Hepatocyte (in vitro differentiated cells): ENCODE results near the gene ARHGEF10L.

Source experiments
- CTCF ChIP-seq: fragments of 200-600 bp; sonication (generic); IDR thresholded peaks from 2 replicates; pipeline ENCODE4 v1.5.1; 2016; ENCODE audit warnings: antibody characterized with exemption, mild to moderate bottlenecking; ENCODE audit not compliant: poor library complexity
- EZH2 ChIP-seq: fragments of 200-600 bp; sonication (generic); IDR thresholded peaks from 2 replicates; pipeline ENCODE4 v1.6.1; 2016; ENCODE audit warnings: antibody characterized with exemption, mild to moderate bottlenecking, borderline replicate concordance
- EZH2phosphoT487 ChIP-seq: fragments of 200-600 bp; sonication (generic); IDR thresholded peaks from one replicate; pipeline ENCODE4 v1.6.1; 2018; ENCODE audit warnings: antibody characterized with exemption, mild to moderate bottlenecking, low read depth, moderate library complexity; ENCODE audit not compliant: unreplicated experiment, severe bottlenecking

GRCh38 chr1:17687145-17687544, 147.6 kb downstream of the ARHGEF10L start:
- TF ChIP-seq CTCF, result no peak
- TF ChIP-seq EZH2phosphoT487, result no peak
- TF ChIP-seq EZH2, result no peak
